ENCODE measurements around the gene WNT11. TPM values are rescaled to one million over a fixed set of nuclear protein-coding genes. Genes with fewer than 3 reads are reported as not detected.

Gene WNT11
- total RNA-seq, 1 experiment from 2014 or later, result not detected

GRCh38 chr11:76231121-76231738 lies 24.9 kb upstream of the WNT11 start:
- no peak overlapping the region for H3K14ac ChIP-seq (ENCODE audit: insufficient read depth, low read length)
- H3K4me2 ChIP-seq (ENCODE audit: insufficient read depth, insufficient read length, low read length), result no peak overlapping the region
- peaks cover 28% of the 10 kb centered on the region for H3K27me3 Mint-ChIP-seq (ENCODE audit: low read depth)
- H3K56ac ChIP-seq (ENCODE audit: insufficient read length, low read depth, low read length), result no peak overlapping the region
- no CpG with 5 or more reads among the region's 6 CpGs for WGBS (ENCODE audit: extremely low coverage, insufficient read length, low lambda C conversion rate)
- H3K9me3 ChIP-seq (ENCODE audit: control insufficient read depth, low read depth, low read length), result no peaks in the 10 kb centered on the region
- TF ChIP-seq, protein P1, sequence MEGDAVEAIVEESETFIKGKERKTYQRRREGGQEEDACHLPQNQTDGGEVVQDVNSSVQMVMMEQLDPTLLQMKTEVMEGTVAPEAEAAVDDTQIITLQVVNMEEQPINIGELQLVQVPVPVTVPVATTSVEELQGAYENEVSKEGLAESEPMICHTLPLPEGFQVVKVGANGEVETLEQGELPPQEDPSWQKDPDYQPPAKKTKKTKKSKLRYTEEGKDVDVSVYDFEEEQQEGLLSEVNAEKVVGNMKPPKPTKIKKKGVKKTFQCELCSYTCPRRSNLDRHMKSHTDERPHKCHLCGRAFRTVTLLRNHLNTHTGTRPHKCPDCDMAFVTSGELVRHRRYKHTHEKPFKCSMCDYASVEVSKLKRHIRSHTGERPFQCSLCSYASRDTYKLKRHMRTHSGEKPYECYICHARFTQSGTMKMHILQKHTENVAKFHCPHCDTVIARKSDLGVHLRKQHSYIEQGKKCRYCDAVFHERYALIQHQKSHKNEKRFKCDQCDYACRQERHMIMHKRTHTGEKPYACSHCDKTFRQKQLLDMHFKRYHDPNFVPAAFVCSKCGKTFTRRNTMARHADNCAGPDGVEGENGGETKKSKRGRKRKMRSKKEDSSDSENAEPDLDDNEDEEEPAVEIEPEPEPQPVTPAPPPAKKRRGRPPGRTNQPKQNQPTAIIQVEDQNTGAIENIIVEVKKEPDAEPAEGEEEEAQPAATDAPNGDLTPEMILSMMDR (conservative IDR thresholded peaks at IDR 0.05), result no peak
- no peak overlapping the region for H2BK5ac ChIP-seq (ENCODE audit: insufficient read length, low read length)
- H2BK15ac ChIP-seq (ENCODE audit: low read depth, low read length), result no peak overlapping the region
- no peak overlapping the region for H2BK20ac ChIP-seq (ENCODE audit: low read depth, low read length, poor library complexity, severe bottlenecking)
- no peak overlapping the region for H2AK5ac ChIP-seq (ENCODE audit: insufficient read length, low read length)
- no peak overlapping the region for H3K4ac ChIP-seq (ENCODE audit: low read depth, low read length)
- no peak overlapping the region for H4K8ac ChIP-seq (replicated peaks; ENCODE audit: insufficient read length, low read depth, low read length)
- H3T11ph ChIP-seq (ENCODE audit: low read length), result no peak overlapping the region
- no peaks in the 10 kb centered on the region; a peak in 1 of 7 replicates for H3K36me3 Mint-ChIP-seq (ENCODE audit: insufficient read depth in 1 of 3, low read depth in 3 of 3)
- no peaks in the 10 kb centered on the region for H3K27me3 ChIP-seq (ENCODE audit: insufficient read depth, low read length)
- peaks cover 4 to 19% of the 10 kb centered on the region in 2 experiments; a peak in 3 of 4 replicates for H3K4me1 Mint-ChIP-seq
- H3K27ac ChIP-seq (ENCODE audit: insufficient read length, low read depth, low read length), result no peak overlapping the region
- peaks cover 10% of the 10 kb centered on the region for H3K23me2 ChIP-seq (ENCODE audit: insufficient read length, low read depth, low read length, poor library complexity, severe bottlenecking)
- no peak overlapping the region for H3K27ac Mint-ChIP-seq
- H3K18ac ChIP-seq (ENCODE audit: insufficient read length, low read depth, low read length), result no peak overlapping the region
- DNase-seq, result no peak
- H2BK12ac ChIP-seq (ENCODE audit: insufficient read length, low read depth, low read length), result no peak overlapping the region
- H3K23ac ChIP-seq (ENCODE audit: insufficient read length, low read depth, low read length), result no peak overlapping the region
- no peak overlapping the region for H4K5ac ChIP-seq (ENCODE audit: insufficient read length, low read depth, low read length)
- H3K9ac ChIP-seq (ENCODE audit: extremely low read depth, insufficient read length, low read length), result no peak overlapping the region
- no peaks in the 10 kb centered on the region for H3K79me1 ChIP-seq (ENCODE audit: insufficient read depth, low read depth, low read length, poor library complexity, severe bottlenecking)
- H3K4me3 Mint-ChIP-seq, result no peak overlapping the region
- H4K20me1 ChIP-seq (ENCODE audit: control insufficient read depth, insufficient read depth, insufficient read length), result no peaks in the 10 kb centered on the region
- H3K9me3 Mint-ChIP-seq, result peaks cover 6 to 7% of the 10 kb centered on the region in 2 experiments; a peak in 2 of 5 replicates
- no peak overlapping the region for H4K91ac ChIP-seq (ENCODE audit: insufficient read length, low read depth, low read length)
- no peak overlapping the region for H2AFZ ChIP-seq (ENCODE audit: low read length)
- no peaks in the 10 kb centered on the region for H3K79me2 ChIP-seq (ENCODE audit: insufficient read depth, low read length)
- H2BK120ac ChIP-seq (ENCODE audit: low read depth, low read length, poor library complexity, severe bottlenecking), result no peak overlapping the region
- H3K4me1 ChIP-seq (ENCODE audit: insufficient read depth, low read length), result no peaks in the 10 kb centered on the region
